Stimulated activated naive CD8-positive, alpha-beta T cell treated with anti-CD3 and anti-CD28 coated beads, Interleukin-15, Interleukin-2, amounts not matched to agents 100 ng/mL and 50 ng/mL, for 24 hours (primary cell): Measurements from ENCODE around the gene TH.
A peak's percentile ranks its signal among the peaks of the same experiment; 100 is the strongest.

Experiments
- H3K27ac Mint-ChIP-seq: one replicate; pipeline ENCODE4 v1.8.0; 2021; ENCODE audit warnings: mild to moderate bottlenecking, mixed read lengths
- H3K27me3 Mint-ChIP-seq: one replicate; pipeline ENCODE4 v1.8.0; 2021; ENCODE audit warnings: mixed read lengths
- H3K36me3 Mint-ChIP-seq: one replicate; pipeline ENCODE4 v1.8.0; 2021; ENCODE audit warnings: low read depth, mixed read lengths
- H3K4me1 Mint-ChIP-seq: one replicate; pipeline ENCODE4 v1.8.0; 2021; ENCODE audit warnings: low read depth, mixed read lengths
- H3K4me3 Mint-ChIP-seq: one replicate; pipeline ENCODE4 v1.8.0; 2021; ENCODE audit warnings: mild to moderate bottlenecking, mixed read lengths
- H3K9me3 Mint-ChIP-seq: one replicate; pipeline ENCODE4 v1.8.0; 2021; ENCODE audit warnings: mixed read lengths

TH gene

DNA sequence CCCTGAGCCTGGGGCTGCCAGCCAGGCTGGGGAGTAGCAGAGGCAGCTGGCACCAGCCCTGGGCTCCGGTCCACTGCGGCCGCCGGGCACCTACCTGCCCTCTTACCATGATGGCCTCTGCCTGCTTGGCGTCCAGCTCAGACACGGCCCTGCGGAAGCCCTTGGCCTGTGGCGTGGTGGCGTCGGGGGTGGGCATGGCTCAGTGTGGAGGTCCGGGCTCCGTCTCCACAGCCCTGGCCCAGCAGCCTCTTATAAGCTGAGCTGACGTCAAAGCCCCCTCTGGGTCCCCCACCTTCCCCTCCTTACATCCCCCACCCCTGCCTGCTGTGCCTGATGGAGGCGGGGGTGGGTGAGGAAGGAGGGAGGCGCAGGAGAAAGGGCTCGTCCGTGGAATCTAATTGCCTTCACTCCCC is at the start of gene TH:
Gene TH (minus strand): TSS at position 225 of the 413 bp plus-strand sequence. CDS start 29 bp downstream, at position 196.
- H3K36me3 Mint-ChIP-seq, result no peaks in the 10 kb centered on the region
- H3K9me3 Mint-ChIP-seq, result no peaks in the 10 kb centered on the region
- H3K27ac Mint-ChIP-seq, result no peak within 1 kb of the TSS
- H3K27me3 Mint-ChIP-seq, result no peaks in the 10 kb centered on the region
- H3K4me1 Mint-ChIP-seq, result no peaks in the 10 kb centered on the region
- no peak within 1 kb of the TSS for H3K4me3 Mint-ChIP-seq

DNA sequence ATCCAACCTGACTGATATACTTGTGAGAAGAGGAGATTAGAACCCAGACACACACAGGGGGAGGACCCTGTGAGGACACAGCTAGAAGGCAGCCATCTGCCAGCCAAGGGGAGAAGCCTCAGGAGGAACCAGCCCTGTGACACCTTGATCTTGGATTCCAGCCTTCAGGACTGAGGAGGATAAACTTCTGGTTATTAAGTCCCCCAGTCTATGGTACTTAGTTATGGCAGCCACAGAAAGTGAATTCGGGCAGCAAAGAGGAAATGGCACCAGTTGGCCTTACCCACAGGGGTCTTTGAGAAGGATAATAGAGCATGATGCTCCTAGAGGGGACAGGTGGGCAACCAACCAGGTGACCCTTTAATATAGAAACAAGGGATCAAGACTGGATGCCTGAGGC is 49.4 kb upstream of the TH start:
- H3K36me3 Mint-ChIP-seq, result no peaks in the 10 kb centered on the region
- peaks cover 34% of the 10 kb centered on the region for H3K27me3 Mint-ChIP-seq
- no peak overlapping the region for H3K27ac Mint-ChIP-seq
- no peaks in the 10 kb centered on the region for H3K4me1 Mint-ChIP-seq
- H3K9me3 Mint-ChIP-seq, result peaks cover 18% of the 10 kb centered on the region
- H3K4me3 Mint-ChIP-seq, result no peak overlapping the region

DNA sequence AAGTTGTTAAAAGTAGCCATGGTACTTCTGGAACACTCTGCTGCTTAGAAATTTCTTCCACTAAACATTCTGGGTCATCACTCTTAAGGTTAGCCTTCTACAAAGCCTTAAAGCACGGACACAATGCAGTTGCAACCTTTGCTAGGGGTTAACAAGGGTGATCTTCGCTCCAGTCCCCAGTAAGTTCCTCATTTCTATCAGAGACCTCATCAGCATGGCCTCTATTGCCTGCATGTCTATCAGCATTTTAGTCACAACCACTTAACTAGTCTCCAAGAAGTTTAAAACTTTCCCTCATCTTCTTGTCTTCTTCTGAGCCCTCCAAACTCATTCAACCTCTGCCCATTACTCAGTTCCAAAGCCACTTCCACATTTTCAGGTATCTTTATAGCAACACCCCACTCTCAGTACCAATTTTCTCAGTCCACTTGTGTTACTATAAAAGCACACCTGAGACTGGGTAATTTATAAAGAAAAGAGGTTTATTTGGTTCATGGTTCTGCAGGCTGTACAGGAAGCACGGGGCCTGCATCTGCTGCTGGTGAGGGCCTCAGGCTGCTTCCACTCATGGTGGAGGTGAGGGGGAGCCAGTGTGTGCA is 48.7 kb upstream of the TH start:
- Mint-ChIP-seq H3K4me3 (no peak overlapping the region), H3K36me3 (no peaks in the 10 kb centered on the region), H3K27ac (no peak overlapping the region), H3K4me1 (no peaks in the 10 kb centered on the region), H3K9me3 (peaks cover 18% of the 10 kb centered on the region), H3K27me3 (peaks cover 31% of the 10 kb centered on the region)

DNA sequence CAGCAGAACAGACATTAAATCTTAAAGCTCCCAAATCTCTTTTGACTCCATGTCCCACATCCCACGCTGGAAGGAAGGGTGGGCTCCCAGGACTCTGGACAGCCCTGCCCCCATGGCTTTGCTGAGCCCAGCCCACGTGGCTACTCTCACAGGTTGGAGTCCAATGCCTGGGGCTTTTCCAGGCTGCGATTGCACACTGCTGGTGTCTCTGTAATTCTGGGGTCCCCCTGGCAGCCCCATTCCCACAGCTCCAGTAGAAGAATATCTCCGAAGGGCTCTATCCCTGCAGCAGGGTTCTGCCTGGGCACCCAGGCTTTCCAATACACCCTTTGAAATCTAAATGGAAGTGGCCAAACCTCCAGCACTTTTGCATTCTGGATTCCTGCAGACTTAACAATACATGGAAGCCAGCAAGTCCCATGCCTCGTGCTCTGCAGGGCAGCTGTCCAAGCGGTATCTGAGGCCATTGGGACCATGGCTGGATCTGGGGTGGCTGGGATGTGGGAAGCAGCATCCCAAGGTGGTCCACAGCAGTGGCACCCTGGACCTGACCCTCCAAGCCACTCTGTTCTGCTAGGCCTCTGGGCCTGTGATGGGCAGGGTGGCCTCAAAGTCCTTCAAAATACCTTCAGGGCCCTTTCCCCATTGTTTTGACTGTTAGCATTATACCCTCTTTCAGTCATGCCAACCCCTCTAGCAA is 47.9 kb upstream of the TH start:
- Mint-ChIP-seq H3K36me3 (no peaks in the 10 kb centered on the region), H3K27ac (no peak overlapping the region), H3K4me3 (no peak overlapping the region), H3K4me1 (no peaks in the 10 kb centered on the region), H3K27me3 (peaks cover 31% of the 10 kb centered on the region), H3K9me3 (peaks cover 17% of the 10 kb centered on the region)

DNA sequence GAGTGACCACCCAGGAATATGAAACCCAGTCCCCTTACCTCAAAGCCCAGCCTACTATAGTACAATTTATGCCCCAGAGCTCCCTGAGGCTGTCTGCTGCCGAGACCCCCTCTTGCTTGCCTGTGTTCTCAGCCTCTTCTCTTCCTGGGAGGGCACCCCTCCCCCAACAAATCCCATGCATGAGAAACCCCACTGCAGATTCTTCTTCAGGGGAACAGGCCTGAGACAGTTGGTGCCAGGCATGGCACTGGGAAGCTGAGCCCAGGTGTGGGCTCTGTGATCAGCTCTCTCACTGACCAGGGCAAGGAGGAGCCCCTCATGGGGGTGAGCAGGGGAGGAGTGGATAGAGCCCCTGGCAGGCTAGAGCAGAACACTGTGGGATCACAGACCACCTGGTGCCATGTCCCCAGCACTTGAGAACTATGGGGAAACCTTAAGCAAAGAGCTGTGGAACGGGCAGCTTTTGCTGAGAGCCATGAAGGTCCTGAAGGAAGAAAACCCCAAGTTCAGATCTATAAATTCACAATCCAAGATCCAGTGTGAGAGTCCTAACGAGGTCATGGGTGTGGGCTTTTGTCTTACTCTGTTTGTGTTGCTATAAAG is 46.5 kb upstream of the TH start:
- Mint-ChIP-seq H3K27me3 (peaks cover 20% of the 10 kb centered on the region), H3K4me3 (no peak overlapping the region)

DNA sequence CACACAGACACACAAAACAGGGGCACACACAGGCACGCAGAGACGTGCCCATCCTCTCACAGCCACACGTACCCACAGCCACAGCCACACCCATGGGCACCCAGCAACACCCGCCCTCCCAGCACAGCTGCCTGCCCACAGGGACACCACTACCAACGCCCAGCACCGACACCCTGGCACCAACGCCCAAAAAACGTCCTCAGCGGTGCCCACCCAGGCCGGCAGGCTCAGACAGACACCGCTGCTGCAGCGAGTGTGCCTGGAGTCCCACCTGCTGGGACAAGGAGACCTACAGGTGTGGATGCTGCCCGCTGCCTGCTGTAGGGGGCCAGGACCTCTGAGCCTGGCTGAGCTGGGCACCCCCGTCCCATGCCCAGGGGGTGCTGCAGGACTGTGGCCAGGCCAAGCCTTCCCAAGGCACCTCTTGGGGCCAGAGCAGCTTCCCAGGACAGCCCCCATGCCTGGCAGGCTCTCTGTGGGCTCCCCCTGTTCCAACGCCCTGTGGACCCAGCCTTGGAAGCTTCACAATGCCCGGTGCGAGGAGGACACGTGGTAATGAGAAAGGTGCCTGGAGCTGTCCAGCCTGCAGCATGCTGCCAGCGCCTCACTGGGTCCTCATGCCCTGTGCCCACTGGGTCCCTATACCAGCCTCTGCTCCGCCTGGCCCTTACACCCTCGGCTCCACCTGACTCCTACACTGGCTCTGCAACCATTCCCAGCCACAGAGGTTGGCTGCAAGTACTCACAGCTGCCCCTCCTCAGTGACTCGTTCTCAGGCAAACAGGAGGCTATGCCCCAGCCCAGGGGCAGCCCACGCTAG is 45.8 kb upstream of the TH start:
- Mint-ChIP-seq H3K4me3 (no peak overlapping the region), H3K27ac (no peak overlapping the region), H3K4me1 (peaks cover 16% of the 10 kb centered on the region), H3K36me3 (no peaks in the 10 kb centered on the region), H3K27me3 (peaks cover 13% of the 10 kb centered on the region), H3K9me3 (peaks cover 5% of the 10 kb centered on the region)

More for the DNA sequence above, 46.5 kb upstream of the TH start:
- no peak overlapping the region for H3K27ac Mint-ChIP-seq
- peaks cover 9% of the 10 kb centered on the region for H3K9me3 Mint-ChIP-seq
- no peaks in the 10 kb centered on the region for H3K36me3 Mint-ChIP-seq
- H3K4me1 Mint-ChIP-seq, result peaks cover 13% of the 10 kb centered on the region

DNA sequence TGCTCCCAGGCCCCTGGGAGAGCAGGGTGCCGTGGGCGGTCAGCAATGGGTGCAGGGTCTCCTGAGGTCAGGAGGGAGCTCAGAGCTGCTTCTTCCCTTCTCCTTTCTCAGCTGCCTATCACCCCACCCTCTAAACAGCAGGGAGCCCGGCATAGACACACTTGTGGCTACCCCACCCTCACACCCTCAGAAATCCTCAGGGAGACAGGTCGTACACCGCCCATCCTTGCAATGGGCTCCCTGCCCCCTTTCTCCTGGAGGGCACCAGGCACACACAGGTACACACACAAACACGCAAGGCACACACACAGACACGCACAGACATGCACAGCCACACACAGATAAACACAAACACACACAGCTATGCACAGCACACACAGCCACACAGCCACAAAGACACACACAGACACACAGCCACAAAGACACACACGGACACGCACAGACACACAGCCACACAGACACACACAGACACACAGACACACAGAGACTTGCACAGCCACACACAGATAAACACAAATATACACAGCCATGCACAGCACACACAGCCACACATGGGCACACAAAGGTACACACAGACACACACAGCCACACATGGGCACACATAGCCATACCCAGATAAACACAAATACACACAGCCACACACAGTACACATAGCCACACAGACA is 44.9 kb upstream of the TH start:
- no peak overlapping the region for H3K4me3 Mint-ChIP-seq
- H3K36me3 Mint-ChIP-seq, result no peaks in the 10 kb centered on the region
- no peak overlapping the region for H3K27ac Mint-ChIP-seq
- peaks cover 16% of the 10 kb centered on the region for H3K4me1 Mint-ChIP-seq
- peaks cover under 1% of the 10 kb centered on the region for H3K9me3 Mint-ChIP-seq
- peaks cover 7% of the 10 kb centered on the region for H3K27me3 Mint-ChIP-seq

DNA sequence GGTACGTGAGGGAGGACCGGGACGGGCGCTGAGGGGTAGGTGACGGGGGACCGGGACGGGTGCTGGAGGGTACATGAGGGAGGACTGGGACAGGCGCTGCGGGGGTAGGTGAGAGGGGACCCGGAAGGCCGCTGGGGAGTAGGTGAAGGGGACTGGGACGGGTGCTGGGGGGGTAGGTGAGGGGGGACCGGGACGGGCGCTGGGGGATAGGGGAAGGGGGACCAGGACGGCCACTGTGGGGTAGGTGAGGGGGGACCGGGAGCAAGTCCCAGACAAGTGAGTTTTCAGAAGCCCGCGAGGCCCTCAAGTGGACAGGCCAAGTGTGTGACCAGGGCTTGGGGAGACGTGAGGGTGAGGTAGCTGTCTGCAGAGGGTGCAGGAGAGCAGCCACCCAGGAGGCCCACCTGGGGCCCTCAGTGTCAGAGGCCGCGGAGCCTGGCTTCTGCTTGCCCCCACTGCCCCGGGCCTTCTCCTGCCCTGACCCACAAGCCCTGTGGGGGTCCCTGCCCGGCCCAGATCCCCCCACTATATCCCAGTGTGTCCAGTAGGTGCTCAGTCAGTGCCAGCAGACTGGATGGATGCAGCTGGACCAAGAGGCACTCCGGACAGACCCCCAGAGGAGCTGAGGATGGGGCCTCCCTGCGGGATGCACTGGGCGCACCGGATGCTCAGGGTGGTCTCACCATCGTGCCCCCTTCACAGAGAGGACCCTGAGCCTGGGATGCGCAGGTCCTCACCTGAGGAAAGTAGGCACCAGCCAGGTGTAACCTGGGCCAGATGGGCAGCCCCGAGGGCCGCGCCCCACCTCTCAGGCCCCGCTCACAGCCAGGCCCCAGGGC is 44.2 kb upstream of the TH start:
- Mint-ChIP-seq H3K4me3 (no peak overlapping the region), H3K27ac (no peak overlapping the region), H3K9me3 (no peaks in the 10 kb centered on the region), H3K4me1 (peaks cover 16% of the 10 kb centered on the region), H3K36me3 (no peaks in the 10 kb centered on the region), H3K27me3 (peaks cover 4% of the 10 kb centered on the region)

DNA sequence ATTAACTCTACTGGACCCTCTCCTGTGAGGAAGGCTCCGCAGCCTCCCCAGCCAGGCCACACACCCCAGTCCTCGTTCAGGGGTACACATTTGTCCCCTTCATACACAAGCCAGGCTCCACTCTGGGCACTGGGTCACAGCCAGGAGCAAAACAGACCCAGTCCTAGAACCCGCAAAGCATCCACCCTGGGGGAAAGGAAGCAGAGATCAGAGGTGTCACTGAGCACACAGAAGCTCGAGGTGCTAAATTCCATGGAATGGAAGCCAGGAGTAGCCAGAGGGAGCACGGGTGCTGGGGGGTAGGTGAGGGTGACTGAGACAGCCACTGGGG is 43.6 kb upstream of the TH start:
- Mint-ChIP-seq H3K27ac (no peak overlapping the region), H3K27me3 (peaks cover under 1% of the 10 kb centered on the region), H3K4me3 (no peak overlapping the region), H3K36me3 (no peaks in the 10 kb centered on the region), H3K9me3 (no peaks in the 10 kb centered on the region), H3K4me1 (peaks cover 16% of the 10 kb centered on the region)

DNA sequence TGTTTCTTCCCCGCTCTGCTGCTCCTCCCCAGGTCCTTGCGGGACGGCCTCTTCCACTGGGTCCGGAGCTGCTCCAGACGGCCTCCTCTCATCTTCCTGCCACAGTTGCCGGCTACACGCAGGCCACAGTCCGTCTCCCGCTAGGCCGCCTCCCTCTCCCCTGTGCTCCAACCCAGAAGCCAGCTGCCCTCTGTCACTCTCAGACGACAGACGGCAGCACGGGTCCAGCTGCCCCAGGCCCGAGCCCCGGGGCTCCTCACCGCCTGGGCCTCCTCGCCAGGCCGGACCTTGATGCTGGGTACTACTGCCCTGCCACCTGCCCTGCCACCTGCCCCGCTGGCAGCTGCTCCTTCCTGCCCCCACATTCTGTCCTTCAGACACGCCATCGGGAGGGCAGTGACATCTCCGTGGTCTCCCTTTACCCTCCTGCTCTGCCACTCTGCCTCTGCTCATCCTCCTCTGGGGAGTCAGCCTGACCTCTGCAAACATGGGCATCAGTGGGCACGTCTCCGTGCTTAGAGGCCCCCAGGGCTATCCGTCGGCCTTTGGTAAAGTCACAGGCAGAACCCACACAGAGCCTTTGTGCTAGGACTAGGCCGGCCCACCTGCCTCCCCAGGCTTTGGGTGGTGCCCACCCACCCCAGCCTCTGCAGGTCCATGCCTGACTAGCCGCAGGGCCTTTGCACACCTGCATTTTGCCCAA is 43.1 kb upstream of the TH start:
- Mint-ChIP-seq H3K9me3 (no peaks in the 10 kb centered on the region), H3K36me3 (no peaks in the 10 kb centered on the region), H3K4me1 (peaks cover 16% of the 10 kb centered on the region), H3K27ac (no peak overlapping the region), H3K27me3 (no peaks in the 10 kb centered on the region), H3K4me3 (no peak overlapping the region)

DNA sequence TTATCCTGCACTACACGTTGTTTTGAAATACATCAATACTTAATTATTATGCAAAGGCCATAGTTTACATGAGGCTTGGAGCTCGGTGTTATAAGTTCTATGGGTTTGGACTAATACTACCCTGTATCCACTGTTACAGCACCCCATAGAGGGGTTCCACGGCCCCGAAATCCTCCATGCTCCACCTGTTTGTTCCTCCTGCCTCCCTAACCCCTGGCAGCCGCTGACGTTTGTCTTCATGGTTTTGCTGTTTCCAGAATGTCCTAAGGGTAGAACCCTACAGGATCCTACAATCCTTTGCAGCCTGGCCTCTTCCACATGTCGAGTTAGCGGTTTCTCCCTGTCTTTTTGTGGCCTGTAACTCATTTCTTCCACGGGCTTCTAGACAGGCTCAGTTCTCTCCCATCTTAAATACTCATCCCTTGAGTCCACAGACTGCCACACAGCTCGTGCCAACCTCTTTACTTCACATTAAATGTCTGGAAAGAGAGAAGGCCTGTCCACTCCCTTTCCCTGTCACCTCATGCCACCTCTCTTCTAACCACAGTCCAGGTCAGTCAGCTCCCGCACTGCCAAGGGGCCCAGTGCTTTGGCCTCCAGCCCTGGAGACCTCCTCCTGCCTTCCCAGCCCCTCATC is 42.4 kb upstream of the TH start:
- Mint-ChIP-seq H3K36me3 (no peaks in the 10 kb centered on the region), H3K27ac (peak overlapping the region; percentile 62), H3K4me1 (peaks cover 16% of the 10 kb centered on the region), H3K27me3 (no peaks in the 10 kb centered on the region), H3K4me3 (no peak overlapping the region), H3K9me3 (no peaks in the 10 kb centered on the region)

DNA sequence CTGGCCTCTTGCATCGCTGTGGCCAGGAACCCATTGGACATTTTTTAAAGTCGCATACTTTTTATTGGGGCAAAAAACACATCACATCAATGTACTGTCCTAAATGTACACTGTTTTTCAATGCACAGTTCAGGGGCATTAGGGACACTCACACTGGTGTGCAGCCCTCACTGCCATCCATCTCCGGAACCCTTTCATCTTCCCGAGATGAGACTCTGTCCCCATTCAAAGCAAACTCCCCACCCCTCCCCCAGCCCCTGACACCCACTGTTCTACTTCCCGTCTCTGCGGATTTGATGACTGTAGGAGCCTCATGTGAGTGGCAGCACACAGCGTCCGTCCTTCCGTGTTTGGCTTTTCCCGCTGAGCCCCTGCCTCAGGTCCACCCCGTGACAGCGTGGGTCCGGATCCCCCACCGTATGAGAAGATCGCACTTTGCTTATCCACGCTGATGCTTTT is 41.8 kb upstream of the TH start:
- Mint-ChIP-seq H3K27ac (peak overlapping the region; percentile 62), H3K9me3 (no peaks in the 10 kb centered on the region), H3K36me3 (no peaks in the 10 kb centered on the region), H3K4me1 (peaks cover 16% of the 10 kb centered on the region), H3K4me3 (no peak overlapping the region), H3K27me3 (no peaks in the 10 kb centered on the region)
